ENCODE results near the gene BHLHA9. TPM values are rescaled to one million over a fixed set of nuclear protein-coding genes. Genes with fewer than 3 reads are reported as not detected.
"Not testable (repeated sequence)": the region's sequence is repeated elsewhere in the genome, so short reads cannot be mapped to it uniquely, and the experiment has no call there.

Gene BHLHA9
- not detected in 2 replicates for total RNA-seq (2014; rRNA removed; shearing (Covaris generic))
- polyA plus RNA-seq (2015; cell fraction: cytosol; rRNA removed): 0.11 TPM in 1 of 2 replicates, not detected in the other
- polyA plus RNA-seq (2015; cell fraction: nucleus; rRNA removed): not detected in 2 replicates

DNA sequence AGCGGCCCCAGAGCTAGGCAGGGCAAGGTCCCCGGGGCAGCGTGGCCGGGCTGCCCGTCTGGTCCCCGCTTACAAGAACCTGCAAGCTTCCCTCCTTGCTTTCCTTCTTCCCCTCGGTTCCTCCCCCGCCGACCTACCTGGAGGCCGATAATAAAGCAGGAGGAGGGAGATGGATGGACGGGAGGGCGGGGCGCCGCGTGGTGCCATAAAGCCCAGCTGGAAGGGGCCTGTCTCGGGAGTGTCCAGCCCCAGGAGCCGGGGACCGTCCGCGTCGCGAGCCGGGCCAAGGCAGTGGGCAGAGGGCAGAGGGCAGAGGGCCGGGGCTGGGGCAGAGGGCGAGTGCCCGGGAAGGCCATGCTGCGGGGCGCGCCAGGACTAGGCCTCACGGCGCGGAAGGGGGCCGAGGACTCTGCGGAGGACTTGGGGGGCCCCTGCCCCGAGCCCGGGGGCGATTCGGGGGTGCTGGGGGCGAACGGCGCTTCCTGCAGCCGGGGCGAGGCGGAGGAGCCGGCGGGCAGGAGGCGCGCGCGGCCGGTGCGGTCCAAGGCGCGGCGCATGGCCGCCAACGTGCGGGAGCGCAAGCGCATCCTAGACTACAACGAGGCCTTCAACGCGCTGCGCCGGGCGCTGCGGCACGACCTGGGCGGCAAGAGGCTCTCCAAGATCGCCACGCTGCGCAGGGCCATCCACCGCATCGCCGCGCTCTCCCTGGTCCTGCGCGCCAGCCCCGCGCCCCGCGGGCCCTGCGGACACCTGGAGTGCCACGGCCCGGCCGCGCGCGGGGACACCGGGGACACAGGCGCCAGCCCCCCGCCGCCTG is at the start of gene BHLHA9:
TSS of gene BHLHA9 (plus strand) at position 235 of the 820 bp plus-strand sequence. CDS start at position 355, 120 bp downstream.
- DNase-seq (ENCODE audit: low read depth, low spot score): no peak
- in situ Hi-C loops (cut with HindIII; ENCODE audit: low pct_unique_long_range_greater_than_20kb, low sequenced_read_pairs): no loop called here

GRCh38 chr17:1221209-1221608 is 49.0 kb upstream of the BHLHA9 start:
- DNase-seq (ENCODE audit: low read depth, low spot score): no peak
- in situ Hi-C loops (cut with HindIII; ENCODE audit: low pct_unique_long_range_greater_than_20kb, low sequenced_read_pairs): no loop called here

- in situ Hi-C loops (cut with HindIII; ENCODE audit: low pct_unique_long_range_greater_than_20kb, low sequenced_read_pairs): no loop called here
- no peak for DNase-seq (ENCODE audit: low read depth, low spot score)
Measured at GRCh38 chr17:1222321-1222720, 47.9 kb upstream of the BHLHA9 start.

- in situ Hi-C loops (cut with HindIII; ENCODE audit: low pct_unique_long_range_greater_than_20kb, low sequenced_read_pairs): no loop called here
- peak; percentile 58 for DNase-seq (ENCODE audit: low read depth, low spot score)
Measured at GRCh38 chr17:1223662-1224061, 46.6 kb upstream of the BHLHA9 start.

- DNase-seq (ENCODE audit: low read depth, low spot score): no peak
- in situ Hi-C loops (cut with HindIII; ENCODE audit: low pct_unique_long_range_greater_than_20kb, low sequenced_read_pairs): no loop called here
Measured at GRCh38 chr17:1224330-1224729, 45.9 kb upstream of the BHLHA9 start.

GRCh38 chr17:1226308-1226707 is 43.9 kb upstream of the BHLHA9 start:
- in situ Hi-C loops (cut with HindIII; ENCODE audit: low pct_unique_long_range_greater_than_20kb, low sequenced_read_pairs): no loop called here
- DNase-seq (ENCODE audit: low read depth, low spot score): no peak

DNA sequence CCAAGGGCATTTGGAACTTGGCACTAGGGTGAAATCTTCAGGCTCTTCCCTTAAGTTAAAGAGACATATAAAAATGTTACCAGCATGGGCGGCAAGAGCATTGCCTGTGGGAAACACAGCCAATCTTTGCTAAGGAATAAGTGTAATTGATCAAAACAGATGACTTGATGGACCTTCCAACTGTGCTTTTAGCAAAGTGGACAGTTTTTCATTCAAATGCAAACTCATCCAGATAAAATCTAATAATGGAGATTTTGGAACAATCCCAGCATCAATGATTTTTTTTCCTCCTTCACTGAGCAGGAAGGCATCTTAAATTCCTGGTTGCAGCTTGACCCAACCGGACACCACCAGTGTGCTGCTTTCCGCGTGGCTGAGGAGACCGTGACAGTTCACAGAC is 42.9 kb upstream of the BHLHA9 start:
- DNase-seq (ENCODE audit: low read depth, low spot score): no peak
- in situ Hi-C loops (cut with HindIII; ENCODE audit: low pct_unique_long_range_greater_than_20kb, low sequenced_read_pairs): no loop called here

GRCh38 chr17:1227917-1228780 is 42.1 kb upstream of the BHLHA9 start:
- no peak for DNase-seq (ENCODE audit: low read depth, low spot score)
- in situ Hi-C loops (cut with HindIII; ENCODE audit: low pct_unique_long_range_greater_than_20kb, low sequenced_read_pairs): no loop called here

DNA sequence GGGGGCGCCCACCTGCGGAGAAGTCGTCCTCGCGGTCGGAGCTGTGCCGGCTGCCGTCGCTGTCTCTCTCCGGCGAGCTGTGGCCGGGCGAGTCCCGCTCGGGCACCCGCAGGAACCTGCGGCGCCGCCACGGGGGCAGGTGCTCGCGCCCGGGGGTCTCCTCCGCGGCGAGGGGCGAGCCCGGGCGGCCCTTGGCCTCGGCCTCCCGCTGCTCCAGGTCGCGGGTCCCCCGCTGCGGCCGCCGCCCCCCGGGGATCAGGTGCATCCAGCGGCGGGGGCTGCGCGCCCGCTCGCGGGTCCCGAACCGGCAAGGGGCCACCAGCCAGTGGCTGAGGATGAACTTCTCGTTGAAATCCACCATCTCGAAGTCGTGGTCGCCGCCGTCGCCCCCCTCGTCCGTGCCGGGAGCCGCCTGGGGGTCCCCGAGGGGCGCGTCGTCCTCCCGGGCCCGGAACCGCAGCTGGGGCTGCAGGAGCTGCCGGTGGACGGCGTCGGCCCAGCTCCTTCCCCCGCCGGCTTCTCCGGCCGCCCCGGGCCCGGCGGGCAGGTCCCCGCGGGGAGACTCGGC is 41.4 kb upstream of the BHLHA9 start:
- no peak for DNase-seq (ENCODE audit: low read depth, low spot score)
- in situ Hi-C loops (cut with HindIII; ENCODE audit: low pct_unique_long_range_greater_than_20kb, low sequenced_read_pairs): no loop called here

- in situ Hi-C loops (cut with HindIII; ENCODE audit: low pct_unique_long_range_greater_than_20kb, low sequenced_read_pairs): no loop called here
- no peak for DNase-seq (ENCODE audit: low read depth, low spot score)
Measured at GRCh38 chr17:1229349-1229899, 40.8 kb upstream of the BHLHA9 start.

- in situ Hi-C loops (cut with HindIII; ENCODE audit: low pct_unique_long_range_greater_than_20kb, low sequenced_read_pairs): no loop called here
- DNase-seq (ENCODE audit: low read depth, low spot score): no peak
Measured at GRCh38 chr17:1229900-1230501, 40.2 kb upstream of the BHLHA9 start.

DNA sequence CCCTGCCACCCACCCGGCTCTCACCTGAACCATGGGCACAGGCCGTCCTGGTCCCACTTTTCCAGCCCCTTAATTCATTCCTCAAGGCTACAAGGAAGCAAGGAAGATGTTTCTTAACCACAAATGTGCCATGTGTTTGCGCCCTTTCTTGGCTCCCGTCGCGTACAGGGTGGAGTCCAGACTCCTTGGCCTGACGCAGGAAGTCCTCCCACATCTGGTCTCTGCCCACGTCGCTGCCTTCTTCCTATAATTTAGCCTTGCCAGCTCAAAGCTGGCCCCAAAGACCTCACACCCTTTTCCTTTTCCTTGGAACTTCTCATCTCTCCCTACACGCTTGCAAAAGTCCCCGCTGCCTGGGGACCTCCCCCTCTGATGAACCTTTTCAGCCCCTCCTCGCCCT is 38.8 kb upstream of the BHLHA9 start:
- DNase-seq (ENCODE audit: low read depth, low spot score): no peak
- in situ Hi-C loops (cut with HindIII; ENCODE audit: low pct_unique_long_range_greater_than_20kb, low sequenced_read_pairs): no loop called here

DNA sequence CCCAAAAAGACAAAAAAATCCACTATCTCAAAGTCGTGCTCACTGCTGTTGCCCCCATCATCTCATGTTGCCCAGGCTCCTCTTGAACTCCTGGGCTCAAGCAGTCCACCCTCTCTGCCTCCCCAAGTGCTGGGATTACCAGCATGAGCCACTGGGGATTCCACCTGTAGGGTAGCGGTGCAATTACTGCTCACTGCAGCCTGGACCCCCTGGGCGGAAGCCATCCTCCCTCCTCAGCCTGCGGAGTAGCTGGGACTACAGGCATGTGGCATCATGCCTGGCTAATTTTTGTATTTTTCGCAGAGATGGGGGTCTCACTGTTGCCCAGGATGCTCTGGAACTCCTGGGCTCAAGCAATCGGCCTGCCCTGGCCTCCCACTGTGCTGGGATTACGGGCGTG is 37.9 kb upstream of the BHLHA9 start:
- DNase-seq (ENCODE audit: low read depth, low spot score): no peak
- in situ Hi-C loops (cut with HindIII; ENCODE audit: low pct_unique_long_range_greater_than_20kb, low sequenced_read_pairs): no loop called here

DNA sequence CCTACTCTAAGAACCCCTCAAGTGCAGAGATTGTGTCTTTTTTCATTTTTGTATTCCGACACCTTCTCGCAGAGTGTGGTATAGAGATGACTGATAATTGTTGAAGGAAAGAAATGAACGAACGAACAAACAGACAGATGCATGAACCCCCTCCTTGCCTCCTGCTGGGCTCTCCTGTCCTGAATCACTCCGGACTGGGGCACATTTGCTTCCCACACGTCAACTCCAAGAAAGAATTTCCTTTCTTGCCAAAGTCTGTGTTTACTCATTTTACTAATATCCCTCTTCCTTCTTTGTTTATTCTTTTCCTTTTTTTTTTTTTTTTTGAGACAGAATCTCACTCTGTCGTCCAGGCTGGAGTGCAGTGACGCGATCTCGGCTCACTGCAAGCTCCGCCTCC is 37.5 kb upstream of the BHLHA9 start:
- no peak for DNase-seq (ENCODE audit: low read depth, low spot score)
- in situ Hi-C loops (cut with HindIII; ENCODE audit: low pct_unique_long_range_greater_than_20kb, low sequenced_read_pairs): no loop called here

GRCh38 chr17:1234455-1234854 is 35.8 kb upstream of the BHLHA9 start:
- in situ Hi-C loops (cut with HindIII; ENCODE audit: low pct_unique_long_range_greater_than_20kb, low sequenced_read_pairs): no loop called here
- DNase-seq (ENCODE audit: low read depth, low spot score): no peak

- in situ Hi-C loops (cut with HindIII; ENCODE audit: low pct_unique_long_range_greater_than_20kb, low sequenced_read_pairs): no loop called here
- DNase-seq (ENCODE audit: low read depth, low spot score): no peak
Measured at GRCh38 chr17:1237471-1237870, 32.8 kb upstream of the BHLHA9 start.

GRCh38 chr17:1239210-1239609 is 31.0 kb upstream of the BHLHA9 start:
- in situ Hi-C loops (cut with HindIII; ENCODE audit: low pct_unique_long_range_greater_than_20kb, low sequenced_read_pairs): no loop called here

DNA sequence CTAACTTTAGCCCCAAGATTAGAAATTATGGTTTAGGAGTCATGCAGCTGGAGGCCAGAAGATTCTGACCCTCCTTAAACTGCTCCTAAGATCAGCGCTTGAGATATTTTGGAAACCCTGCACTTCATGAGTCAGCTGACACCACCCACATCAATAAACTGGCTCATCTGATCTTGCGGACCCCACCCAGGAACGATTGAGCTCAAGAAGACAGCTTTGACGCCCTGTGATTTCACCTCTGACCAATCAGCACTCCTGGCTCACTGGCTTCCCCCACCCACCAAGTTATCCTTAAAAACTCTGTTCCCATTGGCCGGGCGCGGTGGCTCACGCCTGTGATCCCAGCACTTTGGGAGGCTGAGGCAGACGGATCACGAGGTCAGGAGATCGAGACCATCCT is 29.8 kb upstream of the BHLHA9 start:
- in situ Hi-C loops (cut with HindIII; ENCODE audit: low pct_unique_long_range_greater_than_20kb, low sequenced_read_pairs): not testable (repeated sequence)
- DNase-seq (ENCODE audit: low read depth, low spot score): peak; percentile 30

More at GRCh38 chr17:1239210-1239609, 31.0 kb upstream of the BHLHA9 start:
- no peak for DNase-seq (ENCODE audit: low read depth, low spot score)
